DND-41 (cell line): Measurements from ENCODE around the gene CHRNA9.

Experiments used
- CTCF ChIP-seq: IDR thresholded peaks from 2 replicates; pipeline ENCODE4 v1.5.1; 2012; ENCODE audit warnings: borderline replicate concordance, low read length, moderate library complexity, mild to moderate bottlenecking; ENCODE audit not compliant: poor library complexity, severe bottlenecking; ENCODE audit errors: extremely low read depth
- EZH2 ChIP-seq: IDR thresholded peaks from 3 replicates; pipeline ENCODE4 v1.6.1; 2012; ENCODE audit warnings: borderline replicate concordance, low read depth, mild to moderate bottlenecking, moderate library complexity, low read length, inconsistent platforms; ENCODE audit not compliant: severe bottlenecking

- TF ChIP-seq CTCF: no peak
- no peak for TF ChIP-seq EZH2
These were observed 54.9 kb downstream of the CHRNA9 start for GRCh38 chr4:40389986-40390385.
